GM21390 (cell line): ENCODE results near the gene ZNF444.
"Not testable (repeated sequence)": the region's sequence is repeated elsewhere in the genome, so short reads cannot be mapped to it uniquely, and the experiment has no call there.

Source experiments
- ATAC-seq: cut with Tn5 transposase; IDR thresholded peaks from one replicate; pipeline ENCODE4 v1.9.1; 2021; ENCODE audit not compliant: unreplicated experiment

ZNF444 gene

DNA sequence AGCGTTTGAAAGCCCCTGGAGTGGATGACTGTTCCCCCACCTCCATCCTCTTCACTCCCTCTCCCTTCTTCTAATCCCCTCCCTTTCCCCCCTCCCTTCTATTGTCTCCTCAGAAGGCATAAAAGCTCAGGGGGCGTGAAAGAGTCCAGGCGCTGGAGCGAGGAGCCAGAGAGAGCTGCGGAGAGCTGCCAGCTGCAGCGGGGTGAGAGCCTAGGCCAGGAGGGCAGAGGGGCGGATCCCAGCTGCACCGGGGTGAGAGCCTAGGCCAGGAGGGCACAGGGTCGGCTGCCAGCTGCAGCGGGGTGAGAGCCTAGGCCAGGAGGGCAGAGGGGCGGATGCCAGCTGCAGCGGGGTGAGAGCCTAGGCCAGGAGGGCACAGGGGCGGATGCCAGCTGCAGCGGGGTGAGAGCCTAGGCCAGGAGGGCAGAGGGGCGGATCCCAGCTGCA is 34.8 kb downstream of the ZNF444 start, which contains the start of gene GALP:
Gene GALP (plus strand): TSS at position 148 of the 447 bp plus-strand sequence. CDS start 1,101 bp downstream, outside the sequence.
- not testable (repeated sequence) for ATAC-seq

DNA sequence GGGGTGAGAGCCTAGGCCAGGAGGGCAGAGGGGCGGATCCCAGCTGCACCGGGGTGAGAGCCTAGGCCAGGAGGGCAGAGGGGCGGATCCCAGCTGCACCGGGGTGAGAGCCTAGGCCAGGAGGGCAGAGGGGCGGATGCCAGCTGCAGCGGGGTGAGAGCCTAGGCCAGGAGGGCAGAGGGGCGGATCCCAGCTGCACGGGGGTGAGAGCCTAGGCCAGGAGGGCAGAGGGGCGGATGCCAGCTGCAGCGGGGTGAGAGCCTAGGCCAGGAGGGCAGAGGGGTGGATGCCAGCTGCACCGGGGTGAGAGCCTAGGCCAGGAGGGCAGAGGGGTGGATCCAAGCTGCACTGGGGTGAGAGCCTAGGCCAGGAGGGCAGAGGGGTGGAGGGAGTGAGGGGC is 35.2 kb downstream of the ZNF444 start:
- not testable (repeated sequence) for ATAC-seq

- no peak for ATAC-seq
Observed at GRCh38 chr19:56176881-56177280, 35.8 kb downstream of the ZNF444 start.

DNA sequence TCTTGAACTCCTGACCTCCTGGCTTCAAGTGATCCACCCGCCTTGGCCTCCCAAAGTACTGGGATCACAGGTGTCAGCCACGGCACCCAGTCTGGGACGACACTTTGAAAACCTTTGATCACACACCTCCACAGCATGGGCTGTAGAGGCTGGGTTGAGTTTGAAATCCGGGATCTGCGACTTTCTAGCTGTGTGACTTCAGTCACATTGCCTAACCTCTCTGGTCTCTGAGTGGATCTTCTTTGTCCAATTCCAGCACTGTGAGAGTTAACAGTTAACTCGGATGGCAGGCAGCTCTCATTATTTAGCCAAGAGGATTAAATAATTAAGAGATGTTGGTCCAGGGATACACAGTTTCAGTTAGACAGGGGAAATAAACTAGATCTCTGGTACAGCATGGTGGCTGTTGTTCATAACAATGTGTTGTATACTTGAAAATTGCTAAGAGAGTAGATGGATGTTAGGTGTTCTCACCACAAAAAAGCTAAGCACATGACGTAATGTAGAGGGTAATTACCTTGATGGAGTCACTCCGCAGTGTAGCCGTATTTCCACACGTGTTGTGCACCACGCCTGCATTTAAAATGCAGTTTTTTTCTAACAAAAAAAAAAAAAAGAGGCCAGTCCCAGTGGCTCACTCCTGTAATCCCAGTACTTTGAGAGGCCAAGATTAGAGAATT is 36.6 kb downstream of the ZNF444 start:
- ATAC-seq, result no peak

DNA sequence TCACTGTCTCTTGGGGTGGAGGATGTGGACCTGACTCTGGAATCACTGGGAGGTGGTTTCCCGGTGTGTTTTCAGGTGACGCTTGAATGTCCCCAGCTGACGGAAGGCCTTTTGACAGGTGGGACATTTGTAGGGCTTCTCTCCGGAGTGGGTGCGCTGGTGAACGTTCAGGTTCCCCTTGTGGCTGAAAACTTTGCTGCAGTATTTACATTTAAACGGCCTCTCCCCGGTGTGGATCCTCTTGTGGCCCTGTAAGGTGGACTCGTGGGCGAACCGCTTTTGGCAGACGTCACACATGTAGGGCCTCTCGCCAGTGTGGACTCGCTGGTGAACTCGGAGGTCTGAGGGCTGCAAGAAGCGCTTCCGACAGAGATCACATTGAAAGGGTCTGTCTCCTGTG is 48.7 kb downstream of the ZNF444 start:
- ATAC-seq, result no peak

DNA sequence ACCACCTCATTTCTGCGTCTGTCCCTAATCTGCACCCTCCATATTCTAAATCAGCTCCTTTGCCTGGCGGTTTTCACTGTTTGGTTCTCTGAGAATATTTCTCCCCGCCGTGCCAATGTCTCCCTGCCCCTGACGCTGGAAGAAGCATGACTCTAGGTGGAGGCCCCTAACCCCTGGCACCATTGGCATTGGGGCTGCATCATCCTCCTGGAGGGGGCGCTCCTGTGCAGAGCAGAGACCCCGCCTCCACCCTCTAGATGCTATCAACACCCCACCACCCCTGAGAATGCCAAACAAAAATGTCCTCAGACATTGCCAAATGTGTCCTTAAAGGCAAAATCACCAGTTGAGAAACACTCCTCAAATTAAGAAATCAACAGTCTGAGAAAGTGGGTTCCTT is 50.0 kb downstream of the ZNF444 start:
- ATAC-seq, result no peak

DNA sequence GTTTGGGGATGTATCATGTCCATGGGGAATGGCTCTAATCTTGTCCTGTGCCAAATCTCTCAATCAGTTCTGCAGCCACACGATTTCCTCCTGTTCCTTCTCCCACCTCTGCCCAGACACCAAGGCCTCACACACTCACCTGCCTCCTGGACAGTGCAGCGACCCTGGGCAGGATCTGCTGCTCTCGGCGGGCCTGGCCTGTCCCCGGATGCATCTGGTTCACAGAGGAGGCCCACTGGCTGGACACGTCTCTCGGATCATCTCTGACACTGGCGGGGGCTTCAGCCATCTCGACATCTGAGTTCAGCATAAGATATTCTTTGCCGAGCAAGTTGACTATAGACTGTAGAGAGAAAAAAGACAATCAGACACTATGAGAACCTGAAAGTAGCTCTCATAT is 50.6 kb downstream of the ZNF444 start:
- ATAC-seq, result no peak

DNA sequence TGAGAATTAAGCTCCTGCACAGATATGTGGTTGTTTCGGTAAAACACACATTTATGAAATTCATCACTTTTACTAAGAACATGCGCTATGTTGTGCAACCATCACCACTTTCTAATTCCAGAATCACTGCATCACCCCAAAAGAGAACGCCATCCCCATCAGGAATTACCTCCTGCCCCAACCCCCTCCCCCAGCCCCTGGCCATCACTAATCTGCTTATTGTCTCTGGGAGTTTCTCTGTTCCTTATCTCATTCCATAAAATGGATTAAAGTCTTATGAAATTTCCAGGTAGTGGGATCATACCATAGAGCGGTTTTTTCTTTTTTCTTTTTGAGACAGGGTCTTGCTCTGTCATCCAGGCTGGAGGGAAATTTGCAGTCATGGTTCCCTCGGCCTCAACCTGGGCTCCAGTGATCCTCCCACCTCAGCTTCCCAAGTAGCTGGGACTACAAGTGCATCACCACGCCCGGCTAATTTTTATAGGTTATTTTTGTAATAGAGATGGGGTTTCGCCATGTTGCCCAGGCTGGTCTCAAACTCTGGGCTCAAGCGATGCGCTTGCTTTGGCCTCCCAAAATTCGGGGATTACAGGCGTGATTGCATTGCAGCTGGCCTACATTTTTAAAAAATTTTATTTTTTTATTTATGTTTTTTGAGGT is 53.0 kb downstream of the ZNF444 start:
- no peak for ATAC-seq

GRCh38 chr19:56197646-56198045 is 56.6 kb downstream of the ZNF444 start, which contains the start of gene ZSCAN5B:
Gene ZSCAN5B (minus strand): TSS chr19:56197783. CDS start chr19:56193052, 4,731 bp downstream.
- not testable (repeated sequence) for ATAC-seq

DNA sequence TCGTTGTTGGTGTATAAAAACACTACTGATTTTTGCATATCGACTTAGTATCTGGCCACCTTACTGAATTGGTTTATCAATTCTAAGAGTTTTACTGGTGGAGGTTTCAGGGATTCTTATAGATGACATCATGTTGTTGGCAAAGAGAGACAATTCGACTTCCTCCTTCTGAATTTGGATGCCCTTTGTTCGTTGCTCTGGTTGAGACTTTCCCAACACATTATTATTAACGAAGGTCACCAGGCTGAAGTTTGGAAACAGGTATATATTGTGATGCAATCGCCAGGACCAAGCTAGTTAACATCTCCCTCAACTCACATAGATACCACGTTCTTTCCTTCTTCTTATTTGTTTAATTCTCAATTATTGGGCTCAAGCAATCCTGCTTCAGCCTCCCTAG is 58.6 kb downstream of the ZNF444 start:
- ATAC-seq, result no peak

DNA sequence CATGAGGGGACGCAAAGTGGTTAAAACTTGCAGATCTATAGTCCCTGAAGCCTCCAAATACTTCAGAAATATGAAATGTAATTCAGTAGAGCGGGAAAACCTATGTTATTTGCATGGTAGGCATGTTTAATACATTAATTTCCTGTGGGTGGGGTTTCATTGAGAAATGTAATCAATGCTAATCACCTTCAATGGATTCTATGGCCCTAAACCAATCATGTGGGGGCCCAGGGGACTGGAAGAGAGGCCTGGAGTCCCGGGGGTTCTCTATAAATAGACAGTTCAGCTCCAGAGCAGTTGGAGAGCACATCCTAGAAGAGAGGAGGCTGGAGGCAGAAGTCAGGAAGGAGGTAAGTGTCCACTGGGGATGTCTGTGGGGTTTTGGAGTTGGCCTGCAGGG is 60.9 kb downstream of the ZNF444 start, which contains the start of gene ZSCAN5C:
Gene ZSCAN5C (plus strand): TSS at position 301 of the 400 bp plus-strand sequence. CDS start 3,641 bp downstream, outside the sequence.
- ATAC-seq, result no peak

DNA sequence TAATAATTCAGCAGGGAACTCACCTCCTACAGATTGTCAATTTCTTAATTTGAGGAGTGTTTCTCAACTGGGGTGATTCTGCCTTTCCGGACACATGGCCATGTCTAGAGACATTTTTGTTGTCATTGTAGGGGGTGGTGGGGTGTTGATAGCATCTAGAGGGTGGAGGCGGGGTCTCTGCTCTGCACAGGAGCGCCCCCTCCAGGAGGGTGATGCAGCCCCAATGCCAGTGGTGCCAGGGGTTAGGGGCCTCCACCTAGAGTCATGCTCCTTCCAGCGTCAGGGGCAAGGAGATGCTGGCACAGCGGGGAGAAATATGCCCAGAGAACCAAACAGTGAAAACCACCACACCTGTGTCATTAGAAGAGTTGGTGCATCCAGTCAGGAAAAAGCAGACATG is 66.5 kb downstream of the ZNF444 start:
- not testable (repeated sequence) for ATAC-seq

GRCh38 chr19:56209091-56209490 is 68.0 kb downstream of the ZNF444 start:
- ATAC-seq, result no peak

GRCh38 chr19:56210036-56210435 is 68.9 kb downstream of the ZNF444 start:
- not testable (repeated sequence) for ATAC-seq
